Frontal cortex (tissue), 4 donors: ENCODE measurements around the gene CWC22. TPM values are rescaled to one million over a fixed set of nuclear protein-coding genes. Genes with fewer than 3 reads are reported as not detected.
"Not testable (repeated sequence)": the region's sequence is repeated elsewhere in the genome, so short reads cannot be mapped to it uniquely, and the experiment has no call there.

Experiments used
- DNase-seq, 2 donors: peaks; one replicate each; pipeline ENCODE4 v3.0.0; 2012; ENCODE audit warnings: low spot score in 2 of 2
- FAIRE-seq: peaks from 2 replicates; lab custom pipeline; 2012; peaks lifted over from hg19 to GRCh38; lab: Jason Lieb, UNC
- total RNA-seq: library from RNA; depleted of rRNA; stranded (reverse); fragments of >200 nt; gene quantifications from one replicate; pipeline ENCODE4 v1.2.3, GENCODE V29; 2014
- donor health status: control.
- donor health status: control.
- donor health status: control.

CWC22 gene
- 26.1 TPM for total RNA-seq

- FAIRE-seq = peak; percentile 86
- DNase-seq = peak; percentile 54 to 55
Observed at GRCh38 chr2:180006781-180007579, at the start of gene CWC22. TSS of gene CWC22 (minus strand) at chr2:180007297. CDS start at chr2:179993341, 13,956 bp downstream.

GRCh38 chr2:180056367-180057118 lies 49.4 kb upstream of the CWC22 start:
- DNase-seq (no peak), FAIRE-seq (no peak)

GRCh38 chr2:180054576-180054975 lies 47.5 kb upstream of the CWC22 start:
- not testable (repeated sequence) for DNase-seq, FAIRE-seq

- no peak for FAIRE-seq
- DNase-seq = no peak
Observed at GRCh38 chr2:180050246-180050645, 43.1 kb upstream of the CWC22 start.

GRCh38 chr2:180048251-180048650 lies 41.2 kb upstream of the CWC22 start:
- DNase-seq (no peak), FAIRE-seq (no peak)

- DNase-seq (no peak), FAIRE-seq (no peak)
Observed at GRCh38 chr2:180046776-180047175, 39.7 kb upstream of the CWC22 start.

- no peak for DNase-seq
- no peak for FAIRE-seq
Observed at GRCh38 chr2:180046202-180046601, 39.1 kb upstream of the CWC22 start.

- no peak for DNase-seq
- FAIRE-seq = no peak
Observed at GRCh38 chr2:180040146-180040925, 33.2 kb upstream of the CWC22 start.

GRCh38 chr2:180038997-180039396 lies 31.9 kb upstream of the CWC22 start:
- no peak for FAIRE-seq
- no peak for DNase-seq

GRCh38 chr2:180033993-180034894 lies 27.1 kb upstream of the CWC22 start:
- no peak for DNase-seq
- FAIRE-seq = no peak

GRCh38 chr2:180029575-180029974 lies 22.5 kb upstream of the CWC22 start:
- no peak for FAIRE-seq

GRCh38 chr2:180021850-180022249 lies 14.8 kb upstream of the CWC22 start:
- FAIRE-seq (no peak), DNase-seq (no peak)

More at GRCh38 chr2:180029575-180029974, 22.5 kb upstream of the CWC22 start:
- no peak for DNase-seq

- FAIRE-seq (no peak), DNase-seq (no peak)
Observed at GRCh38 chr2:180017784-180018183, 10.7 kb upstream of the CWC22 start.

GRCh38 chr2:180016937-180017336 lies 9.8 kb upstream of the CWC22 start:
- DNase-seq (no peak), FAIRE-seq (no peak)

GRCh38 chr2:180015951-180016709 lies 9.0 kb upstream of the CWC22 start:
- FAIRE-seq = no peak

GRCh38 chr2:180012523-180012922 lies 5.4 kb upstream of the CWC22 start:
- DNase-seq = no peak
- no peak for FAIRE-seq

More at GRCh38 chr2:180015951-180016709, 9.0 kb upstream of the CWC22 start:
- DNase-seq = no peak

GRCh38 chr2:180010701-180011100 lies 3.6 kb upstream of the CWC22 start:
- DNase-seq (no peak), FAIRE-seq (no peak)

- FAIRE-seq (no peak), DNase-seq (no peak)
Observed at GRCh38 chr2:180006231-180006630, 866 bp downstream of the CWC22 start.

- DNase-seq, FAIRE-seq: not testable (repeated sequence)
Observed at GRCh38 chr2:180005465-180005864, 1.6 kb downstream of the CWC22 start.
